Measurements from ENCODE around the gene MCTP1.
A peak's percentile ranks its signal among the peaks of the same experiment; 100 is the strongest.

The MCTP1 gene

GRCh38 chr5:95284572-95285408 is at the start of gene MCTP1:
Gene MCTP1, minus strand, starts transcription at chr5:95285094.
- no peak for DNase-seq

- DNase-seq: no peak
These were observed 47.3 kb upstream of the MCTP1 start for GRCh38 chr5:95332158-95332557.

GRCh38 chr5:95331358-95331757 is 46.5 kb upstream of the MCTP1 start:
- no peak for DNase-seq

GRCh38 chr5:95327211-95327610 is 42.3 kb upstream of the MCTP1 start:
- DNase-seq: no peak

- no peak for DNase-seq
These were observed 32.8 kb upstream of the MCTP1 start for GRCh38 chr5:95317687-95318086.

GRCh38 chr5:95317085-95317484 is 32.2 kb upstream of the MCTP1 start:
- no peak for DNase-seq

GRCh38 chr5:95304711-95305110 is 19.8 kb upstream of the MCTP1 start:
- no peak for DNase-seq

- DNase-seq: no peak
These were observed 13.8 kb upstream of the MCTP1 start for GRCh38 chr5:95298651-95299050.

- no peak for DNase-seq
These were observed 11.4 kb upstream of the MCTP1 start for GRCh38 chr5:95296291-95296690.

GRCh38 chr5:95285409-95285755 is 488 bp upstream of the MCTP1 start:
- peak in 1 of 2 donors; percentile 1 for DNase-seq

GRCh38 chr5:95283761-95284571 is 928 bp downstream of the MCTP1 start:
- DNase-seq: peak in 1 of 2 donors; percentile 24

- no peak for DNase-seq
These were observed 1.8 kb downstream of the MCTP1 start for GRCh38 chr5:95283022-95283615.

GRCh38 chr5:95281226-95281625 is 3.7 kb downstream of the MCTP1 start:
- DNase-seq: no peak

- no peak for DNase-seq
These were observed 4.3 kb downstream of the MCTP1 start for GRCh38 chr5:95280401-95281095.

GRCh38 chr5:95274011-95274410 is 10.9 kb downstream of the MCTP1 start:
- DNase-seq: no peak

GRCh38 chr5:95272316-95272929 is 12.5 kb downstream of the MCTP1 start:
- DNase-seq: no peak

GRCh38 chr5:95262933-95263660 is 21.8 kb downstream of the MCTP1 start:
- DNase-seq: no peak

- no peak for DNase-seq
These were observed 23.3 kb downstream of the MCTP1 start for GRCh38 chr5:95261437-95262175.

GRCh38 chr5:95256991-95257390 is 27.9 kb downstream of the MCTP1 start:
- no peak for DNase-seq

GRCh38 chr5:95256446-95256845 is 28.4 kb downstream of the MCTP1 start:
- no peak for DNase-seq

GRCh38 chr5:95252801-95253200 is 32.1 kb downstream of the MCTP1 start:
- no peak for DNase-seq
